Measurements from ENCODE around the gene P2RY2.

GRCh38 chr11:73176874-73177155 is 41.3 kb upstream of the P2RY2 start:
- TF ChIP-seq EZH2 (IDR thresholded peaks at IDR 0.05; ENCODE audit: borderline replicate concordance, low read depth, low read length) = no peak
- no peak for TF ChIP-seq HCFC1 (IDR thresholded peaks at IDR 0.05; ENCODE audit: low read depth, low read length)
- no peak for TF ChIP-seq USF2 (CRISPR knock-in tag; IDR thresholded peaks at IDR 0.05)
- no peak for TF ChIP-seq RCOR1 (IDR thresholded peaks at IDR 0.05; ENCODE audit: borderline replicate concordance in 1 of 2, low read depth in 2 of 2, low read length in 2 of 2)
- no peak for TF ChIP-seq DIDO1 (tag; IDR thresholded peaks at IDR 0.05; ENCODE audit: low read depth)
- TF ChIP-seq PHF20 (IDR thresholded peaks at IDR 0.05; ENCODE audit: partially characterized antibody) = no peak
- no peak for TF ChIP-seq TARDBP (IDR thresholded peaks at IDR 0.05)
- TF ChIP-seq PYGO2 (tag; IDR thresholded peaks at IDR 0.05) = no peak
- no peak for TF ChIP-seq CTCF (IDR thresholded peaks at IDR 0.05 in 2 of 3, conservative IDR thresholded peaks at IDR 0.05 in 1 of 3; ENCODE audit: insufficient read depth in 2 of 3, low read depth in 1 of 3, low read length in 3 of 3)
- no peak for TF ChIP-seq BDP1 (IDR thresholded peaks at IDR 0.05; ENCODE audit: insufficient read depth, insufficient read length)

Data from K562 (cell line).